Colonic mucosa (tissue), 4 donors: Measurements from ENCODE around the gene ARL17A. TPM values are rescaled to one million over a fixed set of nuclear protein-coding genes. Genes with fewer than 3 reads are reported as not detected.
A peak's percentile ranks its signal among the peaks of the same experiment; 100 is the strongest.
"Not testable (repeated sequence)": the region's sequence is repeated elsewhere in the genome, so short reads cannot be mapped to it uniquely, and the experiment has no call there.

Experiments used
- DNase-seq: peaks from one replicate; pipeline ENCODE4 v3.0.0-alpha.2; 2020
- H3K27ac ChIP-seq: fragments of 200-600 bp; one replicate; pipeline ENCODE4 v1.8.0; 2021
- H3K27me3 ChIP-seq: fragments of 200-600 bp; one replicate; pipeline ENCODE4 v1.8.0; 2021
- H3K36me3 ChIP-seq: fragments of 200-600 bp; one replicate; pipeline ENCODE4 v1.8.0; 2021
- H3K4me1 ChIP-seq: fragments of 200-600 bp; one replicate; pipeline ENCODE4 v1.8.0; 2021; ENCODE audit warnings: mild to moderate bottlenecking
- H3K4me3 ChIP-seq: fragments of 200-600 bp; one replicate; pipeline ENCODE4 v1.8.0; 2021
- H3K9ac ChIP-seq, 2 donors: one replicate each; pipeline ENCODE4 v1.7.0; 2013; ENCODE audit warnings: control low read depth in 2 of 2, low read depth in 2 of 2, low read length in 2 of 2
- H3K9me3 ChIP-seq: fragments of 200-600 bp; one replicate; pipeline ENCODE4 v1.8.0; 2021
- intact Hi-C: fragments of 100-400 bp; cut with DNase I; formaldehyde crosslinking; loops from one replicate; pipeline ENCODE4 v1.14.1; 2022
- total RNA-seq, 2 donors: library from RNA; stranded (reverse); fragmentation: NEBNext Ultra II Directional in 1 of 2; extraction: Animal tissue kit (Norgen Biotek cat#: 25700) in 1 of 2; gene quantifications; one replicate each; pipeline ENCODE4 v1.2.1, GENCODE V29; 2021
- donor health status: healthy.
- donor health status: DM: no; HTN: no; CAD: no.
- donor health status: DM: no; HTN: no; CAD: no.

The ARL17A gene
- 10 to 100 TPM in 1 of 2 donors, 1 to 10 TPM in 1; 4.4 to 18.6 TPM for total RNA-seq

DNA sequence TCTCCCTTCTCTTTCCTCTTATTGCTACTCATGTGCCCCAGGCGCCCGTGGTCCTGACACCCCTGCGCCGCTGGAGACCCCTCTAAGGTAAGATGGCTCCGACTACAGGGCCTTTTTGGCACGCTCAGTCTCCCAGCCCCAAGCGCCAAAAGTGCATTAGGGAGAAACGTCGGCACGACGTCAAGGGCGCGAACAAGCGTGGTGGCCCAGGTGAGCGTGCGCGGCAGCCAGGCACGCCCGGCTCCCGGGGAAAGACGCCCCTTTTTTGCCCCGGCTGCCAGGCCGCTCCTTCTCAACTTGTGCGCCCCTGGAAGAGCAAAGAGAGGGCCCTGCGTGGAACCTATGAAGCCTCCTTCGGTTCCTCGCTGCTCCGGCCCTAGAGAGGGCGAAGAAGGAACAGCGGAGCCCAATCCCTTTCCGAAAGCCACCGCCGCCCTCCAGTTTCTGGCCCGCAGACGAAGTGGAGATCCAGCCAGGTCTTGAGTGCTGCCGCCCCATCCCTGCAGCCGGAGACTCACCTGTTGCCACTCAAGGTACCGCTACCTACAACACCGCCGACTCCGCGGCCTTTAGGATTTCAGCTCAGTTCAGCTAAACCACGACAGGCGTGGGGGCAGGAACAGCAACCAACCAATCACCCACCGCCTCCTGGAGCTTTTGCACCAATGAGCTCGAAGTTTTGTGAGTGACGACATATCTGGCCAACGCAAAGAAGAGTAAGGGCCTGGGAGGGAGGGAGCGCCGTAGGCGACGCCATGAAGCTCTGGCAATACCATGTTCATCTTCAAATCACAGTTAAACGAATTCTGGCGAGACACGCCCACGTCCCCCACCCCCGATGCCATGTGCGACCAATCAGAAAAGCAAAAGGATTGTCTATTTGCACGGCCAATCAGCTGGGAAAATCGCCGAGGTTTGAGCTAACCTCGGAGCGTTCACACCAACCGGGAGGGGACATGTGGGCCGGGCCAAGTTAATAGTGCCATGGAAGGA lies at the start of gene ARL17A:
Gene ARL17A, minus strand, starts transcription at position 609 of the 993 bp plus-strand sequence. CDS start 3,369 bp downstream, outside the sequence.
- intact Hi-C loops, H3K36me3 ChIP-seq, H3K9ac ChIP-seq, H3K4me3 ChIP-seq, H3K27ac ChIP-seq, H3K9me3 ChIP-seq, H3K27me3 ChIP-seq, H3K4me1 ChIP-seq: not testable (repeated sequence)
- DNase-seq: peak; percentile 86

DNA sequence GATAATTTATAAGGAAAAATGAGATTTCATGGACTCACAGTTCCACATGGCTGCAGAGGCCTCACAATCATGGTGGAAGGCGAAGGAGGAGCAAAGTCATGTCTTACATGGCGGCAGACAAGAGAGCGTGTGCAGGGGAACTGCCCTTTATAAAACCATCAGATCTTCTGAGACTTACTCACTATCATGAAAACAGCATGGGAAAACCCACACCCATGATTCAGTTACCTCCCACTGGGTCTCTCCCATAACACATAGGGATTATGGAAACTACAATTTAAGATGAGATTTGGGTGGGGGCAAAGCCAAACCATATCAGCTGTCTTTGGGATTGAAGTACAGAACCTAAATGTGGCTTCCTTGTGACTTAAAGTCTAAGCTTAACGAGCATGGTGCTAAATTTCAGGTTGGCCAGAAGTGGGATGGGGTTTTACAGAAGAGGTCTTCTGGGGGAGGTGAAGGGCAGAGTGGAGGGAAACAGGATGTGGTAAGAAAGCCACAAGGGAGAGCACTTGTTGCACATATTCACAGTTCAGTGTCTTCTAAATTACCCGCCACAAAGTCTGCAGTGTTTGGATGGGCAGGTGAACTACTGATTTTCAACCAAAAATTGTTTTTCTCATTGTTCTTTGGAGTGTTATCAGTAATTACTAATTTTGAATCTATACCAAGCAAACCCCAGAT lies 49.4 kb upstream of the ARL17A start:
- DNase-seq, H3K9me3 ChIP-seq, H3K4me1 ChIP-seq, H3K27me3 ChIP-seq, H3K36me3 ChIP-seq, intact Hi-C loops, H3K4me3 ChIP-seq, H3K9ac ChIP-seq, H3K27ac ChIP-seq: not testable (repeated sequence)

DNA sequence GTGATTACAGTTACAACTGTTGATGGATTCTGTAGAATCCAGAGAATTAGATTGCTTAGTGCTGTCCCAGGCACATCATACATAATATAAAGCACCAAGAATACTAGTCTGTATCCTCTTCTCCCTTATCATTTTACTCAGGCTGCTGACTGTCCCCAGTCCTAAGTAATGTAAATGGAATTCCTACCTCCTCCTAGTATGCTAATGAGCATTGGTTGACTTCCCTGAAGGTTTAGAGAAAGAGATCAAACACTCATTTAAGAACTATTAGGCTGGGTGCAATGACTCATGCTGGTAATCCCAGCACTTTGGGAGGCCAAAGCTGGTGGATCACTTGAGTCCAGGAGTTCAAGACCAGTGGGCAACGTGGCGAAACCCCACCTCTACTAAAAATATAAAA lies 48.0 kb upstream of the ARL17A start:
- H3K9me3 ChIP-seq, H3K9ac ChIP-seq, H3K36me3 ChIP-seq, H3K4me1 ChIP-seq, H3K4me3 ChIP-seq, H3K27me3 ChIP-seq, H3K27ac ChIP-seq, intact Hi-C loops, DNase-seq: not testable (repeated sequence)

DNA sequence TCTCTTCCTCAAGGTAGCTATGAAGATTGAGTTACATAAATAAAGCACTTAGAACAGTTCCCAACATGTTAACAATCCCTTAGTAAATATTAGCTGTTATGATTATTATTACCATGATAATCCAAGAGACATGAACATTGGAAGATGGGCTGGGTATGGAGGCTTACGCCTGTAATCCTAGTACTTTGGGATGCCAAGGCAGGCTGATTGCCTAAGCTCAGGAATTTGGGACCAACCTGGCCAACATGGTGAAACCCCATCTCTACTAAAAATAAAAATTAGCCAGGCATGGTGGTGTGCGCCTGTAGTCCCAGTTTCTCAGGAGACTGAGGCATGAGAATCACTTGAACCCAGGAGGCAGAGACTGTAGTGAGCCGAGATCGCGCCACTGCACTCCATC lies 45.2 kb upstream of the ARL17A start:
- H3K4me3 ChIP-seq, H3K4me1 ChIP-seq, intact Hi-C loops, H3K36me3 ChIP-seq, H3K27me3 ChIP-seq, H3K9ac ChIP-seq, DNase-seq, H3K27ac ChIP-seq, H3K9me3 ChIP-seq: not testable (repeated sequence)

DNA sequence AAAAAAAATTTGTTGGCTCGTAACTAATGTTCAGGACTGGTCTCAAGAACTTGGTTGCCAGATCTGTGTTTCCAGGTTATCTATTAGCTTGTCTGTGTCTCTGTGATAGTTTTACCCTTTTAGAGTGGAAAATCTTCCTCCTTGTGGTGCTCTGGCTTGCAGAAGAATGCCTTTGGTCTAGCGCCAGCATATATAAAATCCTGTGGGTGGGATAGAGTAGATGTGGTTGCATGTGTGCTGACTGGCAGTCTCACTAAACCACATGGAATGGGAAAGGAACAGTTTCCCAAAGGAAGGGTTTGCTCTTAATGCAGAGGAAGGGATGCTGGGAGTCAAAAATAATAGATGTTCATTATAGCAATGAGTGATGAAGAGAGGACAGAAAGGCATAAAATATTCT lies 44.3 kb upstream of the ARL17A start:
- H3K9ac ChIP-seq, H3K9me3 ChIP-seq, H3K4me1 ChIP-seq, DNase-seq, H3K27ac ChIP-seq, H3K36me3 ChIP-seq, H3K4me3 ChIP-seq, intact Hi-C loops, H3K27me3 ChIP-seq: not testable (repeated sequence)

DNA sequence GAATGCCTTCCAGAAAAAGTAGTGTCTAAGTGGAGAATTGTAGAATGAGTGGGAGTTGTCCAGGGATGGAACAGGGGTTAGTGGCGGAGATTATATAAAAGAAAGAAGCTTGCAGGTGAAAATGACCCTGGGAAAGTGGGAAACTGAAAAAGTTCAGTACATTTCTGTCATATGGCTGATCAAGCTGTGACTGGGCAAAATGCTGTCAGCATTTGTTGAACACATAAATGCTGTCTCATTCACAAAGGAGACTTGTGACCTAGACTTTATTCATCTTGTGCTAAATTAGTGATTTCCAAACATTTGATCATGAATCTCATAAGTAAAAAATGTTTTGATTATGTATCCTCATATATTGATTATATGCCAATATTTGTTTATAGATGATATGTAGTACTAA lies 39.5 kb upstream of the ARL17A start:
- DNase-seq, intact Hi-C loops, H3K9me3 ChIP-seq, H3K27ac ChIP-seq, H3K27me3 ChIP-seq, H3K4me1 ChIP-seq, H3K36me3 ChIP-seq, H3K9ac ChIP-seq, H3K4me3 ChIP-seq: not testable (repeated sequence)

DNA sequence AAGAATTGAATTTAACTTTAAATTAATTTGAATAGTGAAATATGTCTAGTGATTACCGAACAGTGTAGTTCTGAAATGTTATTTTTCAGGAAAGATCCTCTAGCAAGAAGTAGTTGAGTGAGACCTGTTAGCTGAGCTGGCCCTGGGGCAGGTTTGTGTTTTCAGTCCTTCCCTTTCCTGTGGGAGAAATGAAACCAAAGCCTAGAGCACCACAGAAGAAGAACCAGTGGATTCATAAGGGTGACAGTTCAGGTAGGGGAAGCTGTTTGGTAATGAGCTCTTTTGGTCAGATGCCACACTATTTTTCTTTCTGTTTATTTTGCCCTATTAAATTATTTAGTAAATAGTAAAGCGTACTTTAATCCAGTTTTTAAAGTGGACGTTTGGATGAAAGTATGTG lies 37.6 kb upstream of the ARL17A start:
- H3K4me3 ChIP-seq, H3K36me3 ChIP-seq, H3K9ac ChIP-seq, H3K9me3 ChIP-seq, H3K27ac ChIP-seq, DNase-seq, H3K4me1 ChIP-seq, intact Hi-C loops, H3K27me3 ChIP-seq: not testable (repeated sequence)

DNA sequence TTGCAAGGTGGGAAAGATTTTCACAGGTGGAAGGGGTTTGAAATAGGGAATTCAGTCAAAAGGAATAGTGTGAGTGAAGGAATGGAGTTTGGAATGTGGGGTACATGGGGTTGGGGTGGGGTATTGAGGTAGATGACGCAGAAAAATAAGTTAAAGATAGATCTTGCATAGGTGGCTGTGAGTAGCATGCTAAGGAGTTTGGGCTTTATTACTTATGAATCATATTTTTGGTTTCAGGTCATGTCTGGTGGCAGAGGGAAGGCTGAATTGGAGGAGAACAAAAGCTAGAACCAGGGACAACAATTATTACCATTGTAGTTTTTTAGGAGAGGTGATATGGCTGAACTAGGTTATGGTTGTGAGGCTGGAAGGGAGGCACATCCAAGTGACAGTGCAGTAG lies 34.4 kb upstream of the ARL17A start:
- H3K9ac ChIP-seq, H3K9me3 ChIP-seq, H3K4me3 ChIP-seq, H3K36me3 ChIP-seq, H3K4me1 ChIP-seq, H3K27me3 ChIP-seq, DNase-seq, intact Hi-C loops, H3K27ac ChIP-seq: not testable (repeated sequence)

DNA sequence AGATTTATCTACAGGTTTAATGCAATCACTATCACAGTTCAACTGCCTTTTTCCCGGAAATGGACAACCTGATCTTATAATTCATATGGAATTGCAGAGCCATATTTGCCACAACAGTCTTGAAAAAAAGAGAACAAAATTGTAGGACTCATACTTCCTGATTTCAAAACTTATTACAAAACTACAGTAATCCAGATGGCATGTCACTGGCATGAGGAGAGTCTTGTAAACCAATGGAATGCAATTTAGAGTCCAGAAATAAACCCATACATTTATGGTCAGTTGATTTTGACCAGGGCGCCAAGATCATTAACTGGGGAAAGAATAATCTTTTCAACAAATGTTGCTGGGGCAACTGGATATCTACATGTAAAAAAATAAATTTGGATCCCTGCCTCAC lies 31.8 kb upstream of the ARL17A start:
- H3K27me3 ChIP-seq, H3K4me1 ChIP-seq, H3K9ac ChIP-seq, intact Hi-C loops, H3K36me3 ChIP-seq, DNase-seq, H3K27ac ChIP-seq, H3K4me3 ChIP-seq, H3K9me3 ChIP-seq: not testable (repeated sequence)

DNA sequence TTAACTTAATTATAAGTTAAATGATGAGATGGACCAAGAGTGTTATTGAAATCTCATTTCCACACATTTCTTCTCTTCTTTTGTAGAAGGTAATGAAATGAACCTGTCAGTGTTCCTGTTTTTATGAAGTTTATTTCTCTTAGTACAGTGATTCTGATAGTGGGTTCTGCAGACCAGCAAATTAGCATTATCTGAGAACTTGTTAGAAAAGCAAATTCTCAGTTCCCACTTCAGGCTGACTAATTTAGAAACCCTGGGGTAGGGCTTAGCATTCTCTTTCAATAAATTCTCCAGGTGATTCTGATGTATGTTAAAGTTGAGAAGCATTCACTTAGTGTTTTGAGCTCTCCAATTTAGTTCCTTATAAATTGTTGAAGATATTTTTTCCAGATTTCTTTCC lies 23.6 kb upstream of the ARL17A start:
- H3K4me3 ChIP-seq, H3K9me3 ChIP-seq, H3K27me3 ChIP-seq, H3K9ac ChIP-seq, H3K27ac ChIP-seq, intact Hi-C loops, H3K36me3 ChIP-seq, DNase-seq, H3K4me1 ChIP-seq: not testable (repeated sequence)

DNA sequence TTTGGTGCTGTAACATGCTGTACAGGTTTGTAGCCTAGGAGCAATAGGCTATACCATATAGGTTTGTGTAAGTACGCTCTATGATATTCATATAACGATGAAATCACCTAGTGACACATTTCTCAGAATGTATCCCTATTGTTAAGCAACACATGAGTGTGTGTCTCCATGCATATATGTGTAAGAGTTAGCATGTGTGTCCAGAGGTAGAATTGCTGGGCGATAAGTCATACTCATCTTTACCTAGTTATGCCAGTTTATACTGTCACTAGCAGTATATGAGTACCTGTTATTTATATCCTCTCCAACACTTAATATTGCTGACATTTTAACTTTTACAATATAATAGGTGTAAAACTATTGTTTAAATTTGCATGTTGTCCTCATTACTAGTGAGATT lies 21.3 kb upstream of the ARL17A start:
- intact Hi-C loops, H3K27ac ChIP-seq, H3K36me3 ChIP-seq, DNase-seq, H3K4me1 ChIP-seq, H3K27me3 ChIP-seq, H3K9me3 ChIP-seq, H3K4me3 ChIP-seq, H3K9ac ChIP-seq: not testable (repeated sequence)

DNA sequence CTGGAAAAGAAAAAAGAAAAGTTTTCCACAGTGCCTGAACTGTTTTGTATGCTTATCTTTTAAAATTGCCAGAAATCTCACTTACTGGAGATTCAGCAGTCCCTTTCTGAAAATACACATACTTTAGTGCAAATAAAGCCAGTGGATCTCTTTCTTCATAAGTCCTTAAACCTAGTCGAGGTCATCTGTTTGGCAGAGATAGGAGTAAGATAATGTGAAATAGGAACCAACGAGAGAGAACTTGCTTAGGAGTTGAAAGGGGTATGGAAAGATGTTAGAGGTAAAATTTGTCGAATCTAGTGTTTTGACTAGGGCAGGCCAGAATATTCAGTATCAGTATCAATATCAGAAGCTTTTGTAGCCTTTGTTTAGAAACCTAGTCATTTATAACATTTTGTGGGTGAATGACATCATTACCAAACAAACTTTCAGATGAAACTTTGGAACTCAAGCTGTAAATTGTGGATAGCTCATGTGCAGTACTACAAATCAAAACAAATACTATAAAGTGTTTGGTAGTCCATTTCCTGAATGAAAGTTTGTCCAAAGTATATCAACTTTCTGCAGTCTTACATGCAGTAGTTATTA lies 18.9 kb upstream of the ARL17A start:
- DNase-seq, H3K4me3 ChIP-seq, H3K9ac ChIP-seq, H3K36me3 ChIP-seq, H3K9me3 ChIP-seq, intact Hi-C loops, H3K4me1 ChIP-seq, H3K27me3 ChIP-seq, H3K27ac ChIP-seq: not testable (repeated sequence)

DNA sequence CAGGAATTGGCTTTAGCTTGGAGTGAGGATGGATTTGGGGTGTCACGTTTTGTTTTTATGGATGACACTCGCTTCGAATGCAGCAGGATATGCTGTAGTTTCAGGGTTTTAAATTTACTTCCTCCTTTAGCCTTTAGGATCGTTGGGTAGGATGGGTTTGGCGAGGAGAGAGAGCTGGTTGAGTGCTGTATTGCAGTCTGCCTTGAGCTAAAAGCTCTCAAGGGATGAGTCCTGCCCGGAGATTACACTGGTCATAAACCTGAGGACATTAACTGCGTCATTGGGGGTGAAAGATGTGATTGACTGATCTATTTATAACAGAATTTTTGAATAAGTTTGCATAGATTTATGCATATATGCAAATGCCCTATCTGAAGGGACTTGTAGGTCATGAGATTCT lies 11.8 kb upstream of the ARL17A start:
- H3K27ac ChIP-seq, DNase-seq, H3K27me3 ChIP-seq, H3K9ac ChIP-seq, H3K4me1 ChIP-seq, intact Hi-C loops, H3K36me3 ChIP-seq, H3K4me3 ChIP-seq, H3K9me3 ChIP-seq: not testable (repeated sequence)
